HG03280 (cell line): ENCODE measurements around the gene VOPP1.
"Not testable (repeated sequence)": the region's sequence is repeated elsewhere in the genome, so short reads cannot be mapped to it uniquely, and the experiment has no call there.

ENCODE experiments used
- ATAC-seq: cut with Tn5 transposase; IDR thresholded peaks from one replicate; pipeline ENCODE4 v1.9.1; 2021; ENCODE audit warnings: mild to moderate bottlenecking, moderate library complexity; ENCODE audit not compliant: unreplicated experiment

VOPP1 gene

DNA sequence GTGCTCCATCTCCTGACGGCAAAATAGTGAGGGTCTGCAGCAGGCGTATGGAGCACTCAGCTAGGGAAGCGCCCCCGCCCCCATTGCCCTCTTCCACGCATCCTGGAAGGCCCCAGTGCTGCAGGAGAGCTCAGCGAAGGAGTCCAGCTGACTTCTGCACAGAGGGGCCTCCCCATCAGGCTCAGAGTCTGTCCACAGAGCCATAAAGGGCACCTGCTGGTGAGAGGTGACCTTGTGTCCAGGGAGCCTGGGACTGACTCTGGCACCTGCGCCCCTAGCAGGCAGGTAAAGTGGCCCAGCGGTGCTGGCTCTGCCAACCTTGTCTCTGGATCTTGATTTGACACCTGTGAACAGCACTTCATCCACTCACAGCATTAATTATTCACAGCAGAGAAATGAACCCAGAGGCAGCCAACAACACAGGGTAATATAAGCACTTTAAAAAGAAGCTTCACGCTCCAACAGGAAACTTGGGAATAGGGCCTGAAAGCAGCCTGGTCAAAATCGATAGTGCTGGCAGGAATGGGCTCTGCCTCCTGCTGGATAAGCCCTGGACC is 59.6 kb downstream of the VOPP1 start:
- no peak for ATAC-seq

DNA sequence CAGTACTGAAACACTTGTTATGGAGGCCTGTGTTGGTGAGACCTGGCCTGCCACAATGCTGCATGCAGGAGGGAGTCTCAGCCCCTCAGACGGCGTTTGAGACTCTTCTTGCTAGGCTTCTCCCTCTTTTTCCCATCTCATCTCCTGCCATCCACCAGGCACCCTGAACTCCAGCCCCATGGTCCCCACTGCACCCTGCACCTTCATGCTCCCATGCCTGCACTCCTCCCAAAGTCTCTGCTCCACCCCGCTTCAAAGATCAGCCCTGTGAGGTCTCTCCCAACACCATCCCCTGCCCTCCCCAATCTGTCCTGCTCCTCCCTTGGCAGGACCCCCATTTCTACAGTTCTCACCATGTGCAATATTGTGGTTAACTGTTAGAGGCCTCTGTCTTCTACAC is 61.7 kb downstream of the VOPP1 start:
- ATAC-seq, result no peak

DNA sequence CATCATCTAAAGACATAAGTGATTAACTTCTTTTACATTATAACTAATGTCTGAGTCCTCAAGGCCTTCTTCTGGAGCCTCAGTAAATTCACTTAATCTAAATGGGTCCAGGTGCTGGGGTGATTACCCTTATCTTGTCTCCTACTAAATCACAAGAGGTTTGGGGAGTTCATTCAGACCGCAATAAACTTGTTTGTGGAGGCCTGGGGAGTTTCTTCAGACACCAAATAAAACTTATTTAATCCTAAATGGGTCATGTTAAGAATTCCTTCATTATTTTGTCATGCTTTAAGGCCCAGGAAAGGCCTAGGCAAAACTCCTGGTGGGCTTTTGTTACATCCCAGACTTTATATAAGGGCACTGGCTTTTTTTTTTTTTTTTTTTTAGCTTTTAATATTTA is 62.1 kb downstream of the VOPP1 start:
- ATAC-seq, result not testable (repeated sequence)

DNA sequence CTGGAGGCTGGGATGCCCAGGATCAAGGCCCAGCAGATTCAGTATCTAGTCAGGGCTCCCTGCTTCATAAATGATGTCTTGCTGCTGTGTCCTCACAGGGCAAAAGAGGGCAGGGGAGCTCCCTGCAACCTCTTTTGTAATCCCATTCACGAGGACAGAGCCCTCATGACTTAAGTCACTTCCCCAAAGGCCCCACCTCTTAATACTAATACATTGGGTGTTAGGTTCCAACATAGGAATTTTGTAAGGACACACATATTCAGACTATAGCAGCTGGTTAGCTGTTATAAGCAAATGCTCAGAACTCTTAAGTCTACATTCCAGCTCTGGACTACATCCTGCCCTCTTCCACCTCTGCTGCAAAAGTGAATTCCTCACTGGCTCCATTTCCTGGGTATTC is 63.0 kb downstream of the VOPP1 start:
- peak; percentile 6 for ATAC-seq

DNA sequence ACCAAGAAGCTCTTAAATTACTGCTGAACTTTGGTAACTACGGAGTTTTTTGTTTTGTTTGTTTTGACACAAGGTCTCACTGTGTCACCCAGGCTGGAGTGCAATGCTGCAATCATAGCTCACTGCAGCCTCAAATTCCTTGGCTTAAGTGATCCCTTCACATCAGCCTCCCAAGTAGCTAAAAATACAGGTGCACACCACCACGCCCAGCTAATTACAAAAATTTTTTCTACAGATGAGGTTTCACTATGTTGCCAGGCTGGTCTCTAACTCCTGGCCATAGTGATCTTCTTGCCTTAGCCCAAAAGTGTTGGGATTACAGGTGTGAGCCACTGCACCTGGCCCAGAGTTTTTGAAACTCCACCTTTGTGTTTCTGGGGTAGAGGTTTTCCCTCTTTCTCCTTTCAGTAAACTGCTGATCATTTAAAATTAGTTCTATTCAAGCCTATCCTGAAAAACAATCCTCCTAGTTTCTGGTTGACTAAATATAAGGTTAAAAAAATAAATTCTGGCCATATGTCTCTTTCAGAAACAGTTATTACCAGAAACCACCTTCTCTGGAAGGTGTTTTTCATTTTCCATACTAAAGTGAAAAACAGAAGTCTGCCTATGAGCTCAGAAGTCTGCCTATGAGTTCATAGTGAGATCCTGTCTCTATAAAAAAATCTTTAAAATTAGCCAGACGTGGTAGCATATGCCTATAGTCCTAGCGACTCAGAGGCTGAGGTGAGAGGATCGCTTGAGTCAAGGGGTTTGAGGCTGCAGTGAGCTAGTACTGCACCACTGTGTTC is 63.9 kb downstream of the VOPP1 start:
- ATAC-seq, result peak; percentile 53

DNA sequence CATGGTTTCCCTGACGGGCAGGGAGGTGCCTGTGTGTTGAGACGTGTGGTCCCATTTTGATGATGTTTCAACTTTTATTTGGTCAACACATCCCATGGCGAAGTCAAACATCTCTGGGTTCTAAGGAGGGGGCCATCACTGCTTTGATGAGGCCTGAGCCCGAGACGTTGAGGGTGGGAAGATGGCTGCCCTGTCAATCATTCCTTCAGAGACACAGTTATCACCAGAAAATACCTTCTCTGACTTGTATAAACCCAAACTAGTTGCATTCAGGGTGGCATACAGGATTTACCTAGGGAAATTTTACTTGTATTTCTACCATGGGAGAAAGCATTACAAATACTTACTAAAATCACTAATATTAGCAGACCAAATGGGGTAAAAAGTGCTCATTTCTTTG is 64.6 kb downstream of the VOPP1 start:
- ATAC-seq, result no peak

DNA sequence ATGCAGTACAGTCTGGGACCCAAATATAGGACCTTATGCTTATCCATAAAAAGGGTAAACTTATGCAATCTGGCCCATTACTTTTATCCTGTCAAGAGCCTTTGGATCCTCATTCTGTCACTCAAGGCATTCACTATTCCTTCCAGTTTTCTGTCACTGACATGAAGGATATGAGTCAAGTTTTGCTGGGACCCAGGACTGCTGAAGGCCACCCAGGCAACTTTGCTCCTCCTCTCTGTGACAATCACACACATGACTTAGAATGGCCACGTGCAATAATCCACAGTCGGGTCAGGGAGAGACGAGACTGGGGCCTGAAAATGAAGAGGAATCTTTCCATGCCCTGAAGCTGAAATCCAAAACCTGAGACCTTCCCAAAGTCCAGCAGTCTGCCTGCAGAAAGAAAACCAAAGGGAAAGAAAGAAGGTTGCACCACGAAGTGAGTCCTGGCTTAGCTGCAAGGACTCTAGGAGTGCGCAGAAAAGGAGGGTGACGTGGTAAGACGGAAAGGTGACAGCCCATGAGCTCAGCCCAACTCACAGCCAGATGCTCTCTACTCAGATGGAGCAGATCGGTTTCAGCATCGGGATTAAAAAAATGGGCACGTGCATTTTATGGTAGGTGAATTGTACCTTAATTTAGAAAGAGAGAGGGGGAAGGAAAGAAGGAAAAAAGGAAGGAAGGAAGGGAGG is 67.2 kb downstream of the VOPP1 start:
- ATAC-seq, result no peak

DNA sequence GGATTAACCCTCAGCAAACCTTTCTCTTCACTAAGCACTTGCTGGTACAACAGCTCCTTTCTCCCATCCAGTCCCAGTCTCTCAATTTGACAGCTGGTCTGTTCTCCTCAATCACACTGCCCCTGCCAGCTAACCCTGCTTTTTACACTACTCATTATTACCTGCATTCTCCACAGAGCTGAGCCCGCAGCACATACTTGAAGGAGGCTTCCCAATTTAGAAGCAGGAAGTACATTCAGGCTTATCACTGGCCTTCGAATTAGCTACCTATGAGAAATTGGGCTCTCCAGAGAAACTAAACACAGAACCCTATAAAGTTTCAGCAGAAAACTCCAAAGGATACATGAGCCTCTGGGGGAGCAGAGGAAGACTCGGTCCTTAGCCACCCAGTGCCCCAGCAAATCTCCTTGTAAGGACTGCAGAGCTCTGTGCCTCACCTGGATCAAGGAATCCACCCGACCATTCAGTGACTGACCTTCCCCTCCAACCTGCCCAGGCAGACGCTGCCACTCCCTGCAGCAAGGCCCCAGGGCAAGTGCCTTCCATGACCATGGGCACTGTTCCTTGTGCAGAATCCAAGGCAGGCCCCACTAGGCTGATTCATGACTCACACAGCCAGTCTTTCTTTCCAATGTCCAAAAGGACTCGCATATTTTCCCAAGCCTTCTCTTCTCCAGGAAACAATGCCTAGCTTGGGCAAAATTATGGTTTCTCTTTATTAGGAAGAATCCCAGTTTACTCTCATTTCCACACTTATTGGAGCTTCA is 68.0 kb downstream of the VOPP1 start:
- ATAC-seq, result no peak

DNA sequence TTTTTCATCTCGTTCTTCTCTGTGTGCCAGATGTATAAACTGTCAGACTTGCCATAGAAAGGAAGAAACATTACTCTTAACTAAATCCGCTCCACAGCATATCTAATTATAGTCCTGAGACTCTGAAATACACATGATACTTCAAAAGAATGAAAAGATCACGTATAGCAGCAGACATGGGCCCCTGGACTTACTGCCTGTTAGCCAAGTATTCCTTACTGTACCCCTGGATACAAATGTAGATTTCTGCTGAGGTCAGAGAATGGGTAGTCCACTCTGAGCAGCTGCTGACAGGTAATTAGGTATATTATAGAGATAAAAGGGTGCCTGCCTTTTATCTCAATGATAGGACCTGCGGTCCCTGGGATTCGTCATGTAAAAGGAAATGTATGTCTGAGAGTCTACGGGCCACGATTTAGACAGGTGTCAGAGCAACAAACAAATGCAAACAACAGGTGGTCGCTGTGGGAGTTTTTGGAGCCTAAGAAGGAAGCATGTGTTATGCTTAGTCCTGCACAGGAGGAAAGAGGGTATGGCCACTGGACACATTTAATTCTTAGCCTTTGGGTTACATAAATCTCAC is 69.4 kb downstream of the VOPP1 start:
- ATAC-seq, result no peak

DNA sequence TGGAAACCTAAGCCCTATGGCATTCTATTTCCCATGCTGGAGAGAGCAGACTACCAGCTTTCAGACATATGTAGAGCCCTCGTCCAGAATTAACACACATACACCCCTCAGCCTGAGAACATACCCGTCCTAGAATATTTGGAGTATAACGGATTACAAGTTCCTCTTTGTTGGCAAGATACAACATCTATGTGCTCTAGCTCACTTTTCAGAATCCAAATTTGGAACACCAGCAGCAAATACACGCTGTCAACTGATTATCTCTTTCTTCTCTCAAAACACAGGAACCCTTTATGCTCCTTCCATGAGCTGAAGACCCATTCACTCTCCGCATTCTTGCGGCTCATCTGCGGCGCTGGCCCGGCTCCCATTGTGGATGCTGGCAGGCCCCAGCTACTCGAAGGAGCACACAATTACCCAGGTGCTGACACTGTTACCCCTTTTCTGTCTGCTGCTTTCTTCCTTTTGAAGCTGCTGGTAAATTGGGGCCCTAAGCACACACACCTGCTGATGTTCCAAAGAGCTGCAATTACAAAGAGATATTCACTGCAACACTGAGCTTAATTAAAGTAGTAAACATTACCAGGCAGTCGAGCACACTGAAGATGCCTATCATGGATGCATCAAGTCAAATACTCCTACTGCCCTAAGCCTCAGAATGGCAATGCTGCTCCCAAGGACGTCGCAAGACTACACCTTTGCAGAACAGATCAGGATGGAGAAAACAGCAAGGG is 70.0 kb downstream of the VOPP1 start:
- ATAC-seq, result no peak

DNA sequence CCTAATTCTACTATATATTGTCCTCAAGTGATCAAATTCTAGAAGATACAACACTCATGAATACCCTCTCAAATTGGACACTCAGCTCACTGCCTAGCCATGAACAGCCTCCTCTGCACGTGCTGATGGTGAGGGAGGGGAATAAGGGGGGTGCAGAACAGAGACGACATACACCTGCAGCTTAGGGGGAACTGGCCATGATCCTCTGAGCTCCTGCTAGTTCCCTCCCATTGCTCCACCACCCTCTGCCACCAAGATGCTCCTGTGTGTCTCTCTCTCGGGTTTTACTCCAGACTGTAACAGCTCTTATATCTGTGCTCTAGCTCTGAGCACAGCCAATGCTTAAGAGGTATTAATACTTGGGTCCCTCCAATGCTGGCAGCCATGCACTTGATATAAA is 70.7 kb downstream of the VOPP1 start:
- ATAC-seq, result no peak

DNA sequence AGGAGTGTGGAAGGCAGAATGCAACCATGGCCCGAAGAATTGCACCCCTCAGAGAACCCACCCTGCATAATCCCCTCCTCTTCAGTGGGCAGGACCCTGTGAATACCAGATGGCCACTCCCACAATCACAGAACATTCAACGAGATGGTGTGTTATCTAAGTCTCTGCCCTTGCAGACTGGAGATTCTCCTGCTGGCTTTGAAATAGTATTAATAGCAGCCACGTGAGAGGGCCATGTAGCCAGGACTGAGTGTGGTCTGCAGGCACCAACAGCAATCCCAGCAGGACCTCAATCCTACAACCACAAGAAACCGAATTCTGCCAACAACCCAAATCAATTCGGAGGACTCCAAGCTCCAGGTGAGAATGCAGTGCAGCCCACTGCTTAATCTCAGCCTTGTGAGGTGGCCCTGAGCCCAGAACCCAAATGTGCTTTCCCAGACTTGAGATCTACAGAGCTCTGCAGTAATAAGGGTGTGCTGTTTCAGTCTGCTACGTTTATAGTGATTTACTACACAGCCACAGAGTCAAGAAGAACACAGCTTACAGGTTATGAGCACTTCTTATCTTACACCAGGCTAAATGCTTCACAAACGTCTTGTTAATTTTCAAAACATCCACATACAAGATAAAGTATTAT is 72.1 kb downstream of the VOPP1 start:
- no peak for ATAC-seq

DNA sequence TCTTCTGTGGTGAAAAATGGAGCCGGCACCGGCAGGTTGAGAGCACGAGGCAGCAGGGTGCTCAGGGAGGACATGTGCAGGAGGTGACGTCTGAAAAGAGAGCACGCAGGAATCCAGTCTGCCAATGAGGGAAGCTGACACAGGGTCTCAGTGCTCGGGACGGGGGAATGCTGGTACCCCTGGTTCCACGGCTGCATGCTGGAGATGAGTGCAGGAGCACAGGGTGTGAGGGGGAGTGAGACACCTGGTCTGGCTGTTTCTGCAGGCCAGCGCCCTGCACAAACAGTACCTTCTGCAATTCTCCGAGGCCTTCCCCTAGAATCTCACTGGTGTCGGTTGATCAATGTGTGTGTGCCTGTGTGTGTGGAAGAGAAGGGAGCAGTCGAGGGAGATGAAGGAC is 72.7 kb downstream of the VOPP1 start:
- ATAC-seq, result no peak

DNA sequence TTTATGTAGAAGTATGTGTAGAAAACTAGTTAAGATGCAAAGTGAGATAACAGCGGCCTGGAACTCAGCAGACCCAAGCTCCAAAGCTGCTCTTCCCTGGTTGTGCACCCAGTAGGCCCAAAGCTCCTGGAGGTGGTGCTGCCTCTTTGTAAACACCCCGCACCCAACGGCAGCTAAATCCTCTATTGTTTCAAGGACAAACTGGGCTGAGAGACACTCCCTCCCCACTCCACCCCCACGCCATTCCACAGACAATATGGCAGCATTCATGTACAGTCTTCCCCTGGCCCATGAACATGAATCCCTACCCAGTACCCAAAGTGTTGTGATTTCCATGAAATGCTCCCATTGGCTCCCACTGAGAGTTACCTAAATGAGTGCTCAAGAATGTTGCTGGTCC is 73.5 kb downstream of the VOPP1 start:
- no peak for ATAC-seq

DNA sequence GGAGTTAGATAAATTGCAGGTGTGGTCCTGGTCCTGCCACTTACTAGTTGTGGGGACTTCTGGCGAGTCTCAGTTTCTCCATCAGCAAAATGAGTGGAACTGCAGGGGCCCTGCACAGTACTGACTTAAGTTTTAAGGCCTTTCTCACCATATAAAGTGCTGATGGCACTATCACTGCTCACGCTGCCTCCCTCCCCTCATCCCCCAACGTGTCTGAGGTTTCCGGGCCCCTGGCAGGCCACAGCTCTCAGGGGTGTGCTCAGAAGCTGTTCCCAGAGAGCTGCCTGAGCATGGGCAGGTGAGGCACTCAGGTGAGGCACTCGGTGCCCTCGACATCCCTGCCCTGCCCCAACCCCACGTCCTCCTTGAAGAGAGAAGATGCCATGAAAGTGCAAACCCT is 74.2 kb downstream of the VOPP1 start:
- no peak for ATAC-seq

DNA sequence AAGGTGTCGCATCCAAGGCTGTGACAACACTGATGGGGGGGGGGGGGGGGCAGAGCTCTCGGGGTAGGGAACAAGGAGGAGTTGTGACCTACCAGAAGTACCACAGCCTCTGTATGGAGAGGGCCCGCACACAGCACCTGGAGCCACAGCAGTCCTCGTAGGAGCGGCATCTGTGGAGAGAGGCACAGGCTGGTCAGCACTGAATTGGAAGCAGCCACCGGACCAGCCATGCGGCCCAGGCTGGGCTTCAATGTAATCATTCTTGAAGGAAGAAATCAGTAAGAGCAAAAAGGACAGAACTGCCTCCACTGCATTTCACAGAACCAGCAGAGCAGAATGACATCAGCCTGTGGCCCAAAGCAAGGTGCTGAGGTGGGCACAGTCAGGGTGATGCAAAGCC is 74.8 kb downstream of the VOPP1 start:
- no peak for ATAC-seq

DNA sequence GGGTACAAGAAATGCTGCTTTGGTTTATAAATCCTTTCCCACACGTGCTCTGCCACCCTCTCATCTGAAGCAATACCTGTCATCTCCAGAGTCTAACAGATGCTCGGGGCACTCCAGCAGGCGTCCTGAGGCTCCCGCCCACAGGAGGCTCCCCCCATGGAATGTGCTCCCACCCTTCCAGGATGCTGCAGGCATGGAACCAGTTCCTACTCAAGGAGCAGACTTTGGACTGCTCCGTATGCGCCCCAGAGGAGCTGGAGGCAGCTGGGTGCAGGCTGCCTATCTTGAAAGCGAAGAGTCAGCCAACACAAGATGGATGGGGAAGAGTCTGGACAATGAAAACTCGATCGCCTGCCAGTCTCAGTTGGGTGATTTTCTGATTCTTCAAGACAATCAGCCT is 75.4 kb downstream of the VOPP1 start:
- ATAC-seq, result no peak

DNA sequence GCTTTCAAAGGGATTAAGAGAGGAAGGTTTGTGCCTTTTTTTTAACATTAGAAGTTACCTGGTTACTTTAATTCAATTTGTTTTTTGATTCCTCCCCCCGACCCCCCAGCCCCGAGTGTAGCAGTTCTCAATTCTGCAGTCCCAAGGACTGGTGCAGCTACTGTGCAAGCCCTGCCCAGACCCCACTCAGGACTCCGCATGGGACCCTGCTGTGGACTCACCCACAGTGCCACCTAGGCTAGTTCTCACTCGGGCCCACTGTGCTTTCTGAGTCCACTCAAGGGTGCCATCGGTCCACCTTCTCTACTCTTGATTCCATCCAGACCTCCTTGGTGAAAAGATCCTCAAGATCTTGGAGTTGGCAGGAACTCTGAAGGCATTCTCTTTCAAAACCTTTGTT is 77.4 kb downstream of the VOPP1 start:
- ATAC-seq, result no peak

DNA sequence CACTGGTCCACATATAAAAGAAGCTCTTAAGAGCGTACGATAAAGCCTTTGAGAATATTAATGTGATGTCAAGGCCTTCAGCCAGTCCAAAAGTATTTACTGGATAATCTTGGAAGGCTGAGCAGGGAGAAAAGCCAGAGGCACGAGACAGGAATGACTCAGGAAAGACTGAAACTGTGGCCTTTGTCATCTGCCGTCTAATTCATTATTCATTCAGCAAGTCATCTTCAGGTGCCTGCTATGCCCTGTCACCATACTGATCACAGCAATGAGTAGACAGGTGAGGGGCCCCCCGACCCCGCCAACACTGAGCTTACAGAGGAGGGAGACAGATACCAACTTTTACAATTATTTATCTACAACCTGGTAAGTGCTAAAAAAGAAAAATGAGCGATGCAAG is 78.9 kb downstream of the VOPP1 start:
- ATAC-seq, result no peak

DNA sequence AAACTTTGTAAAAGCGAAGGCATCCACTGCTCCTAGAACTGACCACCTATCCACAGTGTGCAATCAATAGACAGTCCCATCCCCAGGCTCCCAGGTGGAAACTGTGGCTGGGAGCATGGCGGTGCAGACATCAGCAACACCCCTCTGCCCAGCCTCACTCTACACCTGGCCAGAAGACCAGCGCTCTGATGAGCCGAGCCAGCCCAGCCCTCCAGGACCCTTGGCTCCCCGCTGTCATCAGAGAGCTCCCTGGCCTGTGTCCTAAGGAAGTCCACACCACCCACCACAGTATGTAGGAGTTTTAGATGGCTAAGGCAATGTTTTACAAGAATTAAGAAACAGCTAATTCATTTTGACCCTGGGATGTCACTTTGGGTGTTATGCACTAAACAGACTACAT is 81.0 kb downstream of the VOPP1 start:
- no peak for ATAC-seq
